Effector memory CD8-positive, alpha-beta T cell (primary cell): ENCODE data around the gene SSX1.
"Not testable (repeated sequence)": the region's sequence is repeated elsewhere in the genome, so short reads cannot be mapped to it uniquely, and the experiment has no call there.

Experiments
- ATAC-seq: fragments of 150-1000 bp; cut with Tn5 transposase; replicated peaks from 2 replicates; pipeline ENCODE4 v1.10.0; 2021; ENCODE audit warnings: mild to moderate bottlenecking, moderate library complexity
- DNase-seq, 3 experiments: peaks; one replicate each; pipeline ENCODE4 v3.0.0; 2021
- H3K27ac Mint-ChIP-seq, 2 donors: one replicate each; pipeline ENCODE4 v1.8.0; 2022; ENCODE audit warnings: mild to moderate bottlenecking in 2 of 2, mixed read lengths in 2 of 2, moderate library complexity in 2 of 2
- H3K27me3 Mint-ChIP-seq, 2 donors: one replicate each; pipeline ENCODE4 v1.8.0; 2022; ENCODE audit warnings: mixed read lengths in 2 of 2
- H3K36me3 Mint-ChIP-seq: one replicate; pipeline ENCODE4 v1.8.0; 2022; ENCODE audit warnings: mild to moderate bottlenecking, moderate library complexity, mixed read lengths; ENCODE audit not compliant: insufficient read depth
- H3K4me1 Mint-ChIP-seq, 2 donors: one replicate each; pipeline ENCODE4 v1.8.0; 2022; ENCODE audit warnings: low read depth in 2 of 2, mixed read lengths in 2 of 2
- H3K4me3 Mint-ChIP-seq, 2 donors: one replicate each; pipeline ENCODE4 v1.8.0; 2022; ENCODE audit warnings: mild to moderate bottlenecking in 2 of 2, mixed read lengths in 2 of 2, moderate library complexity in 2 of 2
- H3K9me3 Mint-ChIP-seq, 2 donors: one replicate each; pipeline ENCODE4 v1.8.0; 2022; ENCODE audit warnings: mixed read lengths in 2 of 2
- total RNA-seq, 9 experiments: gene quantifications; one replicate each; lab custom pipeline; 2026; lab: John Stamatoyannopoulos, UW

The SSX1 gene, protein sequence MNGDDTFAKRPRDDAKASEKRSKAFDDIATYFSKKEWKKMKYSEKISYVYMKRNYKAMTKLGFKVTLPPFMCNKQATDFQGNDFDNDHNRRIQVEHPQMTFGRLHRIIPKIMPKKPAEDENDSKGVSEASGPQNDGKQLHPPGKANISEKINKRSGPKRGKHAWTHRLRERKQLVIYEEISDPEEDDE
- total RNA-seq = 0 to 0.13 (median 0) reads per million in 9 experiments

DNA sequence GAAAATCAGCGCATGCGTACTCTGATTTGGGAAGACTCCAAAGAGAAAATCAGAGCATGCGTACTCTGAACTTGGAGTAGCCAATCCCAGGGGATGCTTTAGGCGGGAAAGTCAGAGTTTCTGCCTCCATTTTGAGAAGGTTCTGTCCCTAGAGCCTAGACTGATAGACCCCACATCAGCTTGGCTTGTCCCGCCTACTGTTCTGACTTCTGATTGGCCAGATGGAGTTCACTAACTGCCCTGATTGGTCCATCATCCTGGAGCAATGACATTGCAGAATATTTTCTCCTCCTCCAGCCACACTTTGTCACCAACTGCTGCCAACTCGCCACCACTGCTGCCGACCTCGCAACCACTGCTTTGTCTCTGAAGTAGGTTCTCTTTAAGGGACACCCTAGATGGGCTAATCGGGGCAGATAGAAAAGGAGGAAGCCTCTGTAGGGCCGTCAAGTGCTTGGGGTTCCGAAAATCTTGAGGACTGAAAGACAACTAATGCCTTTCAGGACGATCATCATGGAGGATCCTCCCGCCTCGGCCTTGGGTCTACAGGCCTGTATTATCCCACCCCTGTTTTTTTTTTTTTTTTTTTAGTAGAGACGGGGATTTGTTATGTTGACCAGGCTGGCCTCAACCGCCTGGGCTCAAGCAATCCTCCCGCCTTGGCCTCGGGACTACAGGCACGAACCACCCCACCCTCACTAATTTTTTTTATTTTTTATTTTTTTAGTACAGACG is at the start of gene SSX1:
TSS of gene SSX1 (plus strand) at position 331 of the 735 bp plus-strand sequence. CDS start 1,850 bp downstream, outside the sequence.
- not testable (repeated sequence) for H3K27ac Mint-ChIP-seq, ATAC-seq, H3K36me3 Mint-ChIP-seq, H3K4me3 Mint-ChIP-seq, DNase-seq, H3K4me1 Mint-ChIP-seq, H3K9me3 Mint-ChIP-seq, H3K27me3 Mint-ChIP-seq

DNA sequence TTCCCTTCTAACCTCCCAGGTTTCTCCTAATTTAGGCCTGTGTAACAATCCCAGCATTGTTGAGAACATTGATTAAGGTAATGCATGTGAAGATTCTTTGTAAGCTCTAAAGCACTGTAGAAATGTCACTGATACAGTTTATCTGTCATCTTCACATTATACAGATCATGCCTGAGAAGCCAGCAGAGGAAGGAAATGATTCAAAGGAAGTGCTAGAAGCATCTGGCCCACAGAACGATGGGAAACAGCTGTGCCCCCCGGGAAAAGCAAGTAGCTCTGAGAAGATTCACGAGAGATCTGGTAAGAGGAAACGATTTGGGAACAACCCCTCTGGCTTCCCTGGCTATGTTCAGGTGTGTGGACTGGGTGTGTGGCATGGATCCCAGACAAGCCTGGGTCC is 40.9 kb upstream of the SSX1 start:
- H3K4me3 Mint-ChIP-seq, DNase-seq, H3K4me1 Mint-ChIP-seq, H3K27ac Mint-ChIP-seq, H3K36me3 Mint-ChIP-seq, ATAC-seq, H3K9me3 Mint-ChIP-seq: not testable (repeated sequence)
- H3K27me3 Mint-ChIP-seq = peaks cover 17 to 23% of the 10 kb centered on the region in 2 donors

DNA sequence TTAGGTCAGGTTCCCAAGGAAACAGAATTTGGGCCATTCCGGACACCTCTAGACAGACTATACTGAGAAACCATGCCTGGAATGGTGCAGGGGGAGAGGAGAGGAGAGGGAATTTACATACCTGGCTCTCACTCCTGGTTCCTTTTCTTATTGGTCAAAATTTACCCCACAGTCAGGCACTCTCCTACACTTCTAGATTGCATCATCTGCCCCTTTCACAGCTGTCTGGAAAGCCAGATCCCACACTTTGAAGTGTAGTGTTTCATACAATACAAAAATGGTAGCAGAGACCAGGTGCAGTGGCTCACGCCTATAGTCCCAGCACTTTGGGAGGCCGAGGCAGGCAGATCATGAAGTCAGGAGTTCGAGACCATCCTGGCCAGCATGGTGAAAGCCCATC is 31.0 kb upstream of the SSX1 start:
- H3K27me3 Mint-ChIP-seq = not testable (repeated sequence)

DNA sequence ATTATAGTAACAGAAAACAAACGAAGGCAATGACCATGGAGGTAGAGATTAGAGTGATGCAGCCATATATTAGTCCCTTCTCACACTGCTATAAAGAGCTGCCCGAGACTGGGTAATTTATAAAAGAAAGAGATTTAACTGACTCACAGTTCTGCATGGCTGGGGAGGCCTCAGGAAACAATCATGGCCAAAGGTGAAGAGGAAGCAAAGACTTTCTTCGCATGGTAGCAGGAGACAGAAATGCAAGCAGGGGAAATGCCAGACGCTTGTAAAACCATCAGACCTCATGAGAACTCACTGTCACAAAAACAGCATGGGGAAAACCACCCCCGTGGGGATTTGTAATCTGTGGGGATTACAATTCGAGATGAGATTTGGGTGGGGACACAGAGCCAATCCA is 2.2 kb upstream of the SSX1 start:
- not testable (repeated sequence) for H3K36me3 Mint-ChIP-seq, H3K27ac Mint-ChIP-seq, H3K4me1 Mint-ChIP-seq, H3K4me3 Mint-ChIP-seq, H3K9me3 Mint-ChIP-seq, H3K27me3 Mint-ChIP-seq, DNase-seq, ATAC-seq

More for the DNA sequence above, 31.0 kb upstream of the SSX1 start:
- not testable (repeated sequence) for H3K9me3 Mint-ChIP-seq, H3K27ac Mint-ChIP-seq, H3K36me3 Mint-ChIP-seq, H3K4me1 Mint-ChIP-seq, H3K4me3 Mint-ChIP-seq, DNase-seq, ATAC-seq

DNA sequence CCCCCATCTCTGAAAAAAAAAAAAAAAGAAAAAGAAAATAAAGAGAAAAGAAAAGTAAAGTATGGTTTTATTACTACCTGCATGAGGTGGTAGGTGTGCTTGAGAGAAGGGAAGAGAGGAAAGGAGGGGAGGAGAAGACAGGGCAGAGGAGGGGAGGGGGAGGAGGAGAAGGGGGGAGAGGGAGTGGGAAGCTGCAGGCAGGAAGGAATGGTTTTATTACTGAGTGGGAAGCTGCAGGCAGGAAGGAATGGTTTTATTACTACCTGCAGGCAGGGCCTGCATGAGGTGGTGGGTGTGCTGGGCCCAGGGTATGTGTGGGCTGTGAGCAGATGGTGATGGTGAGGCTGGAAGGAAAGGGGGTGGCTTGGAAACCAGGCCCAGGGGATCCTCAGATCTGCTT is 19.2 kb downstream of the SSX1 start:
- H3K36me3 Mint-ChIP-seq, H3K9me3 Mint-ChIP-seq, ATAC-seq: not testable (repeated sequence)

DNA sequence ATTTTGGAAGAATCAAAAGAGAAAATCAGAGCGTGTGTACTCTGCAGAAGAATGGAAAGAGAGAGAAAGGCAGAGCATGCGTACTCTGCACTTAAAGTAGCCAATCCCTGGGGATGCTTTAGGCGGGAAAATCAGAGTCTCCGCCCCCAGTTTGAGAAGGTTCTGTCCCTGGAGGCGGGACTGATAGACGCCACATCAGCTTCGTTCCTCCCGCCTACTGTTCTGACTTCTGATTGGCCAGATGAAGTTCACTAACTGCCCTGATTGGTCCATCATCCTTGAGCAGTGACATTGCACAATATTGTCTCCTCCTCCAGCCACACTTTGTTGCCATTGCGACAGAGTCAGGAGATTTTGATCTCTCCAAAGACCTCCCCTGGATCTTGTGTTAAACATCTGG is 23.8 kb downstream of the SSX1 start:
- no peaks in the 10 kb centered on the region for H3K27me3 Mint-ChIP-seq
- no peaks in the 10 kb centered on the region for H3K4me1 Mint-ChIP-seq
- DNase-seq (no peak), ATAC-seq (no peak)
- no peaks in the 10 kb centered on the region for H3K9me3 Mint-ChIP-seq
- H3K4me3 Mint-ChIP-seq = no peak overlapping the region
- H3K27ac Mint-ChIP-seq = no peak overlapping the region
- peaks cover 3% of the 10 kb centered on the region for H3K36me3 Mint-ChIP-seq

More for the DNA sequence above, 19.2 kb downstream of the SSX1 start:
- not testable (repeated sequence) for DNase-seq, H3K27ac Mint-ChIP-seq, H3K27me3 Mint-ChIP-seq, H3K4me3 Mint-ChIP-seq, H3K4me1 Mint-ChIP-seq

DNA sequence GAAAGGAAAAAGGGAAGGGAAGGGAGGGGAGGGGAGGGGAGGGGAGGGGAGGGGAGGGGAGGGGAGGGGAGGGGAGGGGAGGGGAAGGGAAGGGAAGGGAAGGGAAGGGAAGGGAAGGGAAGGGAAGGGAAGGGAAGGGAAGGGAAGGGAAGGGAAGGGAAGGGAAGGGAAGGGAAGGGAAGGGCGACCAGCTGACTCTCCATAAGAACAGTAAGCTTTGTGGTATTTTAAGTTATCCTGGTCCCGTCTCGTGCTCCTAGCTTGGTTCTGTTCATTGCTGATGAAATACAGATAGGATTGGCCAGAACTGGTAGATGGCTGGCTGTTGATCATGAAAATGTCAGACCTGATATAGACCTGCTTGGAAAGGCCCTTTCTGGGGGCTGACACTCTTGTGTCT is 25.5 kb downstream of the SSX1 start:
- not testable (repeated sequence) for H3K4me1 Mint-ChIP-seq, H3K27me3 Mint-ChIP-seq, H3K9me3 Mint-ChIP-seq, H3K27ac Mint-ChIP-seq, DNase-seq, ATAC-seq, H3K36me3 Mint-ChIP-seq, H3K4me3 Mint-ChIP-seq

DNA sequence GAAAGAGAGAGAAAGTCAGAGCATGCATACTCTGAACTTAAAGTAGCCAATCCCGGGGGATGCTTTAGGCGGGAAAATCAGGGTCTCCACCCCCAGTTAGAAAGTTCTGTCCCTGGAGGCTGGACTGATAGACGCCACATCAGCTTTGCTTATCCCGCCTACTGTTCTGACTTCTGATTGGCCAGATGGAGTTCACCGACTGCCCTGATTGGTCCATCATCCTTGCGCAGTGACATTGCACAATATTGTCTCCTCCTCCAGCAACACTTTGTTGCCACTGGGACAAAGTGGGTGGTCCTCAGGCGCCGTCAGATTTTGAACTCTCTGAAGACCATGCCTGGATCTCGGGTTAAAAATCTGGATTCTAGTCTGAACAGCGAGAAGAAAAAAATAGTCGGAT is 51.0 kb downstream of the SSX1 start:
- ATAC-seq = no peak
- Mint-ChIP-seq H3K4me3 (no peak overlapping the region), H3K36me3 (no peaks in the 10 kb centered on the region), H3K27ac (no peak overlapping the region), H3K9me3 (no peaks in the 10 kb centered on the region), H3K27me3 (peaks cover 0 to 19% of the 10 kb centered on the region in 2 donors), H3K4me1 (no peaks in the 10 kb centered on the region)
- DNase-seq = no peak

DNA sequence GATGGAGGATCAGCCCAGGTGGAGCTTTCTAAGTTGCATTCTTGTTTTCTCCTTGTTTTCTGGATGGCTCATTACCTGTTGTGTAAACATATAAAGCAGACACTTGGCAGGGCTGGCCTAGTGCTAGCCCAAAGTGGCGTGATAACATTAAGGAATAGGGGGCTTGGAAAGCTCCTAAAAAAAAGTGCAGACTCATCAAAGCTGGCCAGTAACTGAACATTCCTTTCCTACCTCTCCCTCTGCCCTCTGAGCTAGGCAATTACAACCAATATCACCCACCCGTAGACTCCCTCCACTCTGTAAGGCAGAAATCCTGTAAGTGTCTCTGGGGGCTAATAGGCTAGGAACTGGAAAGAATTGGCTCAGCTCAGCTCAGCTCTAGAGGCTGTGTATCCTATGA is 58.8 kb downstream of the SSX1 start:
- H3K27ac Mint-ChIP-seq, H3K4me1 Mint-ChIP-seq, ATAC-seq, H3K27me3 Mint-ChIP-seq, DNase-seq, H3K4me3 Mint-ChIP-seq, H3K36me3 Mint-ChIP-seq, H3K9me3 Mint-ChIP-seq: not testable (repeated sequence)
